ENCODE results near the gene FAM187B.

FAM187B gene

DNA sequence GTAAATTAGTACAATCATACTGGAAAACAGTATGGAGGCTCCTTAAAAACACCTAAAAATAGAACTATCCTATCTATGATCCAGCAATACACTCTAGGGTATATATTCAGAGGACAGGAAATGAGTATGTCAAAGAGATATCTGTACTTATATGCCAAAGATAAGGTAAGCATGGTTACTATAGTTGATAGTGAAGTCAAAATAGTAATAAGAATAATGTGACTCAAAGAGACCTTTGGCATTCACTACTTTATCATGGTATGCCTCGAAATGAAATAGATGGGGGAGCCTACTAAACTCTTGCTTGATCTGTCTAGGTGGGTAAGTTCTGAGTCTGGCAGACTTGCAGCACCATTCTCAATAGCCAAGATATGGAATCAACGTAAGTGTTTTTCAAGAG is 43.7 kb downstream of the FAM187B start:
- H3K4me3 ChIP-seq (replicated peaks; ENCODE audit: insufficient read depth, low read length) = no peak overlapping the region
- no peaks in the 10 kb centered on the region for H3K27me3 ChIP-seq (ENCODE audit: insufficient read depth, poor library complexity, severe bottlenecking)
- H3K27ac ChIP-seq (replicated peaks) = no peak overlapping the region
- no peak for TF ChIP-seq REST (IDR thresholded peaks at IDR 0.05; ENCODE audit: insufficient replicate concordance, low read depth)
- no peak for TF ChIP-seq CTCF (IDR thresholded peaks at IDR 0.05; ENCODE audit: insufficient read depth, low read length)
- no peak for TF ChIP-seq GABPA (IDR thresholded peaks at IDR 0.05; ENCODE audit: low read depth)
- no peak for TF ChIP-seq SPI1 (IDR thresholded peaks at IDR 0.05; ENCODE audit: borderline replicate concordance, low read depth)
- no peak for TF ChIP-seq POLR2AphosphoS5 (IDR thresholded peaks at IDR 0.05; ENCODE audit: low read depth)
- DNase-seq (ENCODE audit: low read depth in 1 of 2, low spot score in 1 of 2) = no peak

- TF ChIP-seq REST (IDR thresholded peaks at IDR 0.05; ENCODE audit: insufficient replicate concordance, low read depth) = no peak
- no peak for TF ChIP-seq POLR2AphosphoS5 (IDR thresholded peaks at IDR 0.05; ENCODE audit: low read depth)
- no peak for TF ChIP-seq GABPA (IDR thresholded peaks at IDR 0.05; ENCODE audit: low read depth)
- no peak for TF ChIP-seq SPI1 (IDR thresholded peaks at IDR 0.05; ENCODE audit: borderline replicate concordance, low read depth)
- no peak for TF ChIP-seq CTCF (IDR thresholded peaks at IDR 0.05; ENCODE audit: insufficient read depth, low read length)
- Histone ChIP-seq H3K27me3 (ENCODE audit: insufficient read depth, poor library complexity, severe bottlenecking) (no peaks in the 10 kb centered on the region), H3K27ac (replicated peaks) (no peak overlapping the region), H3K4me3 (replicated peaks; ENCODE audit: insufficient read depth, low read length) (no peak overlapping the region)
- no peak for DNase-seq (ENCODE audit: low read depth in 1 of 2, low spot score in 1 of 2)
Measured at GRCh38 chr19:35184267-35184666, 44.3 kb downstream of the FAM187B start.

DNA sequence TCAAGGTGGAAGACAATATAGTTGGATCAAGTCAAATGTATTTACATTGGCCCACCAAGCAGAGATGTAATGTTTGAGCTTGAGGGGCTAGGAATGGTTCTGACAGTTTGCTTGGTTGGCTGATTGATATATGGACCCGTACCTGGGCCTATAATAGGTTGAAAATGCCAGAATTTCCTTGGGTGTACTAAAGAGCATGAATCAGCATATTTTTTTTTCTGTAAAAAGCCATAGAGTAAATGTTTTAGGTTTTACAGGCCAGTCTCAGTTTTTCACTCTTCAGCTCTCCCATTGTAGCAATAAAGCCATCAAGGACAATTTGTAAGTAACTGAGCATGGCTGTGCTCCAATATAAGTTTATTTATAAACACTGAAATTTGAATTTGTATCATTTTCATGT is 47.2 kb downstream of the FAM187B start:
- Histone ChIP-seq H3K27ac (replicated peaks) (no peak overlapping the region), H3K4me3 (replicated peaks; ENCODE audit: insufficient read depth, low read length) (no peak overlapping the region), H3K27me3 (ENCODE audit: insufficient read depth, poor library complexity, severe bottlenecking) (no peaks in the 10 kb centered on the region)
- TF ChIP-seq GABPA (IDR thresholded peaks at IDR 0.05; ENCODE audit: low read depth) (no peak), SPI1 (IDR thresholded peaks at IDR 0.05; ENCODE audit: borderline replicate concordance, low read depth) (no peak), REST (IDR thresholded peaks at IDR 0.05; ENCODE audit: insufficient replicate concordance, low read depth) (no peak), CTCF (IDR thresholded peaks at IDR 0.05; ENCODE audit: insufficient read depth, low read length) (no peak), POLR2AphosphoS5 (IDR thresholded peaks at IDR 0.05; ENCODE audit: low read depth) (no peak)
- DNase-seq (ENCODE audit: low read depth in 1 of 2, low spot score in 1 of 2) = no peak

Data from HL-60 (cell line).